Natural killer cell (primary cell): Measurements from ENCODE around the gene LUZP2. TPM values are rescaled to one million over a fixed set of nuclear protein-coding genes. Genes with fewer than 3 reads are reported as not detected.

ENCODE experiments used
- ATAC-seq, 3 donors: fragments of 150-1000 bp in 2 of 3; fragments of 200-7000 bp in 1 of 3; cut with Tn5 transposase; 1 replicate in 1 of 3; 2 replicates in 2 of 3; pipeline ENCODE4 v1.10.0; 2021; ENCODE audit warnings: mild to moderate bottlenecking in 2 of 3, moderate library complexity in 2 of 3
- DNase-seq, 2 donors: peaks; one replicate each; pipeline versions ENCODE4 v3.0.0 to v3.0.0-alpha.2; 2013 to 2021; ENCODE audit warnings: mixed read lengths in 1 of 2
- H3K27ac ChIP-seq: one replicate; pipeline ENCODE4 v1.5.1; 2013; ENCODE audit warnings: mild to moderate bottlenecking, low read length
- H3K27me3 ChIP-seq: one replicate; pipeline ENCODE4 v1.6.1; 2013; ENCODE audit warnings: low read length; ENCODE audit not compliant: control insufficient read depth, insufficient read depth
- H3K36me3 ChIP-seq: one replicate; pipeline ENCODE4 v1.6.1; 2013; ENCODE audit warnings: low read length; ENCODE audit not compliant: control insufficient read depth, insufficient read depth
- H3K4me1 ChIP-seq: one replicate; pipeline ENCODE4 v1.6.1; 2013; ENCODE audit warnings: low read length; ENCODE audit not compliant: control insufficient read depth, insufficient read depth
- H3K4me3 ChIP-seq: one replicate; pipeline ENCODE4 v1.5.1; 2013; ENCODE audit warnings: low read length
- H3K9me3 ChIP-seq: one replicate; pipeline ENCODE4 v1.6.1; 2013; ENCODE audit warnings: low read length; ENCODE audit not compliant: control insufficient read depth, insufficient read depth
- H3K27ac Mint-ChIP-seq, 2 donors: one replicate each; pipeline ENCODE4 v1.8.0; 2022; ENCODE audit warnings: mild to moderate bottlenecking in 2 of 2, mixed read lengths in 2 of 2, moderate library complexity in 1 of 2
- H3K27me3 Mint-ChIP-seq, 2 donors: one replicate each; pipeline ENCODE4 v1.8.0; 2022; ENCODE audit warnings: low read depth in 2 of 2, mixed read lengths in 2 of 2
- H3K36me3 Mint-ChIP-seq: one replicate; pipeline ENCODE4 v1.8.0; 2022; ENCODE audit warnings: mixed read lengths
- H3K4me1 Mint-ChIP-seq, 2 donors: one replicate each; pipeline ENCODE4 v1.8.0; 2022; ENCODE audit warnings: mixed read lengths in 2 of 2
- H3K4me3 Mint-ChIP-seq: one replicate; pipeline ENCODE4 v1.8.0; 2022; ENCODE audit warnings: mild to moderate bottlenecking, moderate library complexity, mixed read lengths
- H3K9me3 Mint-ChIP-seq, 2 donors: one replicate each; pipeline ENCODE4 v1.8.0; 2022; ENCODE audit warnings: mixed read lengths in 2 of 2
- CTCF ChIP-seq: fragments of 200-600 bp; IDR thresholded peaks from one replicate; pipeline ENCODE4 v1.8.0; 2022; ENCODE audit warnings: antibody characterized with exemption
- WGBS: methylation state at CpG from one replicate; pipeline ENCODE4 v1.1.7; 2013; ENCODE audit warnings: missing lambda C conversion rate; ENCODE audit not compliant: insufficient coverage; 5-methylcytosine and 5-hydroxymethylcytosine counted together
- intact Hi-C: fragments of 100-400 bp; cut with micrococcal nuclease; formaldehyde crosslinking; loops from one replicate; pipeline ENCODE4 v1.14.2; 2022
- total RNA-seq, 4 donors: library from RNA; stranded (reverse); fragments of 120-200 nt in 1 of 4; gene quantifications; one replicate each; pipeline versions ENCODE4 v1.2.3 to v1.2.4, GENCODE V29; 2013 to 2022

The LUZP2 gene
- total RNA-seq, 3 donors from 2014 or later (not counting 1 experiment from before 2014, with no cell fraction given) = not detected

- WGBS = 74% methylated on average over 4 of the region's 4 CpGs
- intact Hi-C loops = no loop called here
These were observed 323.1 kb downstream of the LUZP2 start for GRCh38 chr11:24819863-24820434.

GRCh38 chr11:24820541-24820940 lies 323.7 kb downstream of the LUZP2 start:
- peaks cover 8 to 16% of the 10 kb centered on the region in 2 donors for H3K9me3 Mint-ChIP-seq
- no peaks in the 10 kb centered on the region for H3K27me3 Mint-ChIP-seq
- no peaks in the 10 kb centered on the region for H3K36me3 ChIP-seq
- no peak overlapping the region for H3K27ac ChIP-seq
- no peak overlapping the region for H3K4me3 ChIP-seq
- no peaks in the 10 kb centered on the region for H3K4me1 ChIP-seq
- DNase-seq (no peak), ATAC-seq (no peak)
- H3K27ac Mint-ChIP-seq = no peak overlapping the region
- intact Hi-C loops = no loop called here
- 48% methylated on average over 1 of the region's 1 CpG for WGBS
- no peak for TF ChIP-seq CTCF
- H3K4me3 Mint-ChIP-seq = no peak overlapping the region
- no peaks in the 10 kb centered on the region for H3K9me3 ChIP-seq
- H3K27me3 ChIP-seq = no peaks in the 10 kb centered on the region
- H3K36me3 Mint-ChIP-seq = no peaks in the 10 kb centered on the region
- H3K4me1 Mint-ChIP-seq = no peaks in the 10 kb centered on the region

More at GRCh38 chr11:24819863-24820434, 323.1 kb downstream of the LUZP2 start:
- H3K27ac Mint-ChIP-seq = no peak overlapping the region
- H3K36me3 ChIP-seq = no peaks in the 10 kb centered on the region
- H3K4me1 ChIP-seq = no peaks in the 10 kb centered on the region
- H3K4me3 Mint-ChIP-seq = no peak overlapping the region
- no peak overlapping the region for H3K27ac ChIP-seq
- H3K4me3 ChIP-seq = no peak overlapping the region
- H3K27me3 ChIP-seq = no peaks in the 10 kb centered on the region
- no peaks in the 10 kb centered on the region for H3K9me3 ChIP-seq
- no peaks in the 10 kb centered on the region for H3K36me3 Mint-ChIP-seq
- ATAC-seq = no peak
- TF ChIP-seq CTCF = no peak
- peaks cover 8 to 14% of the 10 kb centered on the region in 2 donors for H3K9me3 Mint-ChIP-seq
- no peak for DNase-seq
- H3K4me1 Mint-ChIP-seq = no peaks in the 10 kb centered on the region
- no peaks in the 10 kb centered on the region for H3K27me3 Mint-ChIP-seq

- Histone ChIP-seq H3K27me3 (no peaks in the 10 kb centered on the region), H3K36me3 (no peaks in the 10 kb centered on the region), H3K27ac (no peak overlapping the region), H3K4me1 (no peaks in the 10 kb centered on the region), H3K4me3 (no peak overlapping the region), H3K9me3 (no peaks in the 10 kb centered on the region)
- 48% methylated on average over 1 of the region's 2 CpGs for WGBS
- Mint-ChIP-seq H3K27me3 (no peaks in the 10 kb centered on the region), H3K27ac (no peak overlapping the region), H3K9me3 (peaks cover 3 to 9% of the 10 kb centered on the region in 2 donors), H3K36me3 (no peaks in the 10 kb centered on the region), H3K4me1 (no peaks in the 10 kb centered on the region), H3K4me3 (no peak overlapping the region)
- DNase-seq (no peak), ATAC-seq (no peak)
- intact Hi-C loops = no loop called here
- TF ChIP-seq CTCF = no peak
These were observed 332.2 kb downstream of the LUZP2 start for GRCh38 chr11:24828938-24829605.
